LNCAP (cell line): ENCODE results near the gene ELF4.

Experiments used
- CTCF ChIP-seq: fragments of 450-650 bp; IDR thresholded peaks from 2 replicates; pipeline ENCODE4 v1.5.1; 2017; ENCODE audit warnings: mild to moderate bottlenecking

ELF4 gene

GRCh38 chrX:130120746-130121504 is 10.6 kb upstream of the ELF4 start:
- no peak for TF ChIP-seq CTCF

GRCh38 chrX:130120321-130120731 is 10.0 kb upstream of the ELF4 start:
- no peak for TF ChIP-seq CTCF

GRCh38 chrX:130119312-130119898 is 9.1 kb upstream of the ELF4 start:
- no peak for TF ChIP-seq CTCF

GRCh38 chrX:130118441-130119311 is 8.4 kb upstream of the ELF4 start:
- TF ChIP-seq CTCF, result no peak

- TF ChIP-seq CTCF, result no peak
Measured at GRCh38 chrX:130117166-130117565, 6.9 kb upstream of the ELF4 start.

- TF ChIP-seq CTCF, result no peak
Measured at GRCh38 chrX:130114141-130114588, 3.9 kb upstream of the ELF4 start.
